ENCODE results near the gene FOXN3.
"Not testable (repeated sequence)": the region's sequence is repeated elsewhere in the genome, so short reads cannot be mapped to it uniquely, and the experiment has no call there.

The FOXN3 gene

DNA sequence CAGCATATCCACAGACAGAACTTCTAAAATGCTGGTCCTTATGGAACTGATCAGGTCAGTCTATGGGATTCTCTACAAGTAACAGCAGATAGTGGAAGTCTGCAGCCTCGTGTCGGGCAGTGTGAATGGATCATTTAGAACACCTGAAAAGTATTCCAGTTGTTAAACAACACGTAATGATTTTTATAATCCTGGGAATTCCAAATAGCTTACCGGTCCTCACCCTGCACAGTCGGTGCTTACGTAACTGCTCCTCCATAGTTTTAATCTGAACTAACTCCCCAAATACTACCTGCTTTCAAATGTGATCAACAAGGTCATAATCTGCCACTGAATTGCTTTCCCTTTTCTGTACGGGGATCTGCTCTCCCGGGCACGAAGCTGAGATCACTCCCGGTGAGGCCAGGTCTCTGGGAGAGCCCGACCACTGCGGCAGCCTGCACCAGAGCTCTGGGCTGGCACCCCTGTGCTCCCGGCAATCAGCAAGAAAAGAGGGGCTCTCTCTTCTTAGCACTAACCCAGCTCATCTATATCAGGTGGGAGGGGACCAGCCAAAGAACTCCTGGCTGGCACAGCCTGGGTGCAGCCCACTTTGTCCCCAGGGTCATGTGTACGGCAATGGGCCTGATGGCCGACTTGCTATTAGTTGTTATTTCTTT lies 157.0 kb downstream of the FOXN3 start:
- Histone ChIP-seq H3K4me1 (ENCODE audit: control insufficient read depth in 5 of 5, insufficient read depth in 5 of 5, low read length in 5 of 5) (no peaks in the 10 kb centered on the region), H3K9me3 (ENCODE audit: control insufficient read depth in 5 of 5, low read length in 5 of 5) (no peaks in the 10 kb centered on the region), H3K9ac (ENCODE audit: low read length in 5 of 5) (no peak overlapping the region), H3K27me3 (ENCODE audit: control insufficient read depth in 5 of 5, insufficient read depth in 4 of 5, low read length in 5 of 5) (no peaks in the 10 kb centered on the region), H3K27ac (ENCODE audit: low read depth, low read length) (no peak overlapping the region), H3K4me3 (ENCODE audit: low read depth in 1 of 5, low read length in 5 of 5) (no peak overlapping the region), H3K36me3 (ENCODE audit: control insufficient read depth in 5 of 5, insufficient read depth in 5 of 5, low read length in 5 of 5) (peaks cover 0 to 7% (median 4%) of the 10 kb centered on the region in 5 donors)

- no peaks in the 10 kb centered on the region for H3K9me3 ChIP-seq (ENCODE audit: control insufficient read depth in 5 of 5, low read length in 5 of 5)
- no peaks in the 10 kb centered on the region for H3K27me3 ChIP-seq (ENCODE audit: control insufficient read depth in 5 of 5, insufficient read depth in 4 of 5, low read length in 5 of 5)
- H3K4me1 ChIP-seq (ENCODE audit: control insufficient read depth in 5 of 5, insufficient read depth in 5 of 5, low read length in 5 of 5) = peaks cover 0 to 6% (median 0%) of the 10 kb centered on the region in 5 donors
- H3K27ac ChIP-seq (ENCODE audit: low read depth, low read length) = no peak overlapping the region
- peaks cover 0 to 11% (median 4%) of the 10 kb centered on the region in 5 donors for H3K36me3 ChIP-seq (ENCODE audit: control insufficient read depth in 5 of 5, insufficient read depth in 5 of 5, low read length in 5 of 5)
- no peak overlapping the region for H3K9ac ChIP-seq (ENCODE audit: low read length in 5 of 5)
- H3K4me3 ChIP-seq (ENCODE audit: low read depth in 1 of 5, low read length in 5 of 5) = no peak overlapping the region
Observed at GRCh38 chr14:89258728-89259273, 158.2 kb downstream of the FOXN3 start.

- Histone ChIP-seq H3K9ac (ENCODE audit: low read length in 5 of 5) (no peak overlapping the region), H3K27me3 (ENCODE audit: control insufficient read depth in 5 of 5, insufficient read depth in 4 of 5, low read length in 5 of 5) (no peaks in the 10 kb centered on the region), H3K9me3 (ENCODE audit: control insufficient read depth in 5 of 5, low read length in 5 of 5) (no peaks in the 10 kb centered on the region), H3K4me3 (ENCODE audit: low read depth in 1 of 5, low read length in 5 of 5) (no peak overlapping the region), H3K27ac (ENCODE audit: low read depth, low read length) (no peak overlapping the region), H3K36me3 (ENCODE audit: control insufficient read depth in 5 of 5, insufficient read depth in 5 of 5, low read length in 5 of 5) (peaks cover 0 to 11% (median 4%) of the 10 kb centered on the region in 5 donors), H3K4me1 (ENCODE audit: control insufficient read depth in 5 of 5, insufficient read depth in 5 of 5, low read length in 5 of 5) (peaks cover 0 to 13% (median 0%) of the 10 kb centered on the region in 5 donors)
Observed at GRCh38 chr14:89256951-89257350, 160.1 kb downstream of the FOXN3 start.

- no peak overlapping the region for H3K27ac ChIP-seq (ENCODE audit: low read depth, low read length)
- H3K27me3 ChIP-seq (ENCODE audit: control insufficient read depth in 5 of 5, insufficient read depth in 4 of 5, low read length in 5 of 5) = no peaks in the 10 kb centered on the region
- peaks cover 0 to 11% (median 4%) of the 10 kb centered on the region in 5 donors for H3K36me3 ChIP-seq (ENCODE audit: control insufficient read depth in 5 of 5, insufficient read depth in 5 of 5, low read length in 5 of 5)
- no peaks in the 10 kb centered on the region for H3K9me3 ChIP-seq (ENCODE audit: control insufficient read depth in 5 of 5, low read length in 5 of 5)
- H3K4me3 ChIP-seq (ENCODE audit: low read depth in 1 of 5, low read length in 5 of 5) = no peak overlapping the region
- H3K4me1 ChIP-seq (ENCODE audit: control insufficient read depth in 5 of 5, insufficient read depth in 5 of 5, low read length in 5 of 5) = peaks cover 0 to 13% (median 0%) of the 10 kb centered on the region in 5 donors
- peak overlapping the region in 1 of 5 donors; percentile 22 for H3K9ac ChIP-seq (ENCODE audit: low read length in 5 of 5)
Observed at GRCh38 chr14:89256283-89256682, 160.8 kb downstream of the FOXN3 start.

GRCh38 chr14:89255852-89256251 lies 161.2 kb downstream of the FOXN3 start:
- Histone ChIP-seq H3K9ac (ENCODE audit: low read length in 5 of 5) (peak overlapping the region in 1 of 5 donors; percentile 22), H3K4me1 (ENCODE audit: control insufficient read depth in 5 of 5, insufficient read depth in 5 of 5, low read length in 5 of 5) (peaks cover 0 to 13% (median 0%) of the 10 kb centered on the region in 5 donors), H3K4me3 (ENCODE audit: low read depth in 1 of 5, low read length in 5 of 5) (no peak overlapping the region), H3K27ac (ENCODE audit: low read depth, low read length) (no peak overlapping the region), H3K36me3 (ENCODE audit: control insufficient read depth in 5 of 5, insufficient read depth in 5 of 5, low read length in 5 of 5) (peaks cover 0 to 8% (median 4%) of the 10 kb centered on the region in 5 donors), H3K9me3 (ENCODE audit: control insufficient read depth in 5 of 5, low read length in 5 of 5) (no peaks in the 10 kb centered on the region), H3K27me3 (ENCODE audit: control insufficient read depth in 5 of 5, insufficient read depth in 4 of 5, low read length in 5 of 5) (no peaks in the 10 kb centered on the region)

DNA sequence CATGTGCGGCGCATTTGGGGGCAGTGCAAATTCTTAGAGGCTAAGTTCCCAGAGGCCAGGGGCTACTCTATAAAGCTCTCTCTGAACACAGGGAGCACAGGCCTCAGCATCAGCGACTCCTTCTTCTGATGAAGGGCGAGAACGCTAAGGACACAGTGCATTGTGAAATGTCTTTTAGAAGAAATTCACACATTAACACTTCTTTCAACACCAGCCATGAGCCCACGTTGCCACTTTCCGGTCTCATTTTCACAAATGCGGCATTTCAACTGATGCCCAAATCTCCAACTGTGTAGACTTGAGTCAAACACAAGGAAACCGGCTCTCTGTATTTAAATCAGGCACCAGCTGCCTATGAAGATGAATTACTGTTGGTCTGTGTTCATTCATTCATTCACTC lies 162.0 kb downstream of the FOXN3 start:
- Histone ChIP-seq H3K9ac (ENCODE audit: low read length in 5 of 5) (no peak overlapping the region), H3K27me3 (ENCODE audit: control insufficient read depth in 5 of 5, insufficient read depth in 4 of 5, low read length in 5 of 5) (no peaks in the 10 kb centered on the region), H3K4me3 (ENCODE audit: low read depth in 1 of 5, low read length in 5 of 5) (no peak overlapping the region), H3K27ac (ENCODE audit: low read depth, low read length) (no peak overlapping the region), H3K36me3 (ENCODE audit: control insufficient read depth in 5 of 5, insufficient read depth in 5 of 5, low read length in 5 of 5) (peaks cover 0 to 7% (median 4%) of the 10 kb centered on the region in 5 donors), H3K9me3 (ENCODE audit: control insufficient read depth in 5 of 5, low read length in 5 of 5) (no peaks in the 10 kb centered on the region), H3K4me1 (ENCODE audit: control insufficient read depth in 5 of 5, insufficient read depth in 5 of 5, low read length in 5 of 5) (peaks cover 0 to 13% (median 0%) of the 10 kb centered on the region in 5 donors)

GRCh38 chr14:89254166-89254909 lies 162.7 kb downstream of the FOXN3 start:
- no peak overlapping the region for H3K4me3 ChIP-seq (ENCODE audit: low read depth in 1 of 5, low read length in 5 of 5)
- H3K9me3 ChIP-seq (ENCODE audit: control insufficient read depth in 5 of 5, low read length in 5 of 5) = no peaks in the 10 kb centered on the region
- peaks cover 0 to 13% (median 0%) of the 10 kb centered on the region in 5 donors for H3K4me1 ChIP-seq (ENCODE audit: control insufficient read depth in 5 of 5, insufficient read depth in 5 of 5, low read length in 5 of 5)
- no peak overlapping the region for H3K27ac ChIP-seq (ENCODE audit: low read depth, low read length)
- no peaks in the 10 kb centered on the region for H3K27me3 ChIP-seq (ENCODE audit: control insufficient read depth in 5 of 5, insufficient read depth in 4 of 5, low read length in 5 of 5)
- no peak overlapping the region for H3K9ac ChIP-seq (ENCODE audit: low read length in 5 of 5)
- H3K36me3 ChIP-seq (ENCODE audit: control insufficient read depth in 5 of 5, insufficient read depth in 5 of 5, low read length in 5 of 5) = peaks cover 0 to 9% (median 4%) of the 10 kb centered on the region in 5 donors

DNA sequence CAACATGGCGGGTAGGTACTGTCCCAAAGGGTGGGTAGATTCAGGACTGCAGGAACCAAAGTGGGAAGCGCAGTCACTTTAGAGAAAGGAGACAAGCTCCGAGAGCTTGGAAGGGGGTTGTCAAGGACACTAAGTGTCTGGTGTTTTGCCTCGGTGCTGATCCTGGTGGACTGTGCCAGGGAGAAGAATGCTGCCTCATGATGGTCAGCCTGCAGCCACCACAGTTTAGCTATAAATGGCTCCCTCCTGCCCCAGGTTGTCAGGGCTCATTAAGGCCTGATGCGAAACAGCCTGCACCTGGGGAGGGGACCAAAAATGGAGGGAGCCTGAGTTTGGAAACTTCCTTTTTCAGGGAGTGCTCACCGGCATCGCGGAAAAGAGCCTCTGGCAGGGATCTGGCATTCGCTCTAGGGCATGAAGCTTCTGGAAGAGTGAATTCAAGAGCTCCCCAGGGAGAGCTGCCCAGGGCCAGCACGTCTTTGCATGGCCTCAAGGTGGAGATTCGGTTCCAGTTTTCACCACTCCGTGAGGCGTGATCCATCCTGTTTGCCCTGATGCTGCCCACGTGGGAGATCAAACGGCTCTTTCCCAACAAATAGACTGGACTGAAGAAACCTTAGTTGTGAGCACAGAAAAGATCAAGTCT lies 164.0 kb downstream of the FOXN3 start:
- H3K9me3 ChIP-seq (ENCODE audit: control insufficient read depth in 5 of 5, low read length in 5 of 5) = no peaks in the 10 kb centered on the region
- no peak overlapping the region for H3K9ac ChIP-seq (ENCODE audit: low read length in 5 of 5)
- H3K4me3 ChIP-seq (ENCODE audit: low read depth in 1 of 5, low read length in 5 of 5) = no peak overlapping the region
- H3K36me3 ChIP-seq (ENCODE audit: control insufficient read depth in 5 of 5, insufficient read depth in 5 of 5, low read length in 5 of 5) = peaks cover 0 to 9% (median 4%) of the 10 kb centered on the region in 5 donors
- peaks cover 0 to 16% (median 0%) of the 10 kb centered on the region in 5 donors for H3K4me1 ChIP-seq (ENCODE audit: control insufficient read depth in 5 of 5, insufficient read depth in 5 of 5, low read length in 5 of 5)
- H3K27ac ChIP-seq (ENCODE audit: low read depth, low read length) = no peak overlapping the region
- H3K27me3 ChIP-seq (ENCODE audit: control insufficient read depth in 5 of 5, insufficient read depth in 4 of 5, low read length in 5 of 5) = no peaks in the 10 kb centered on the region

DNA sequence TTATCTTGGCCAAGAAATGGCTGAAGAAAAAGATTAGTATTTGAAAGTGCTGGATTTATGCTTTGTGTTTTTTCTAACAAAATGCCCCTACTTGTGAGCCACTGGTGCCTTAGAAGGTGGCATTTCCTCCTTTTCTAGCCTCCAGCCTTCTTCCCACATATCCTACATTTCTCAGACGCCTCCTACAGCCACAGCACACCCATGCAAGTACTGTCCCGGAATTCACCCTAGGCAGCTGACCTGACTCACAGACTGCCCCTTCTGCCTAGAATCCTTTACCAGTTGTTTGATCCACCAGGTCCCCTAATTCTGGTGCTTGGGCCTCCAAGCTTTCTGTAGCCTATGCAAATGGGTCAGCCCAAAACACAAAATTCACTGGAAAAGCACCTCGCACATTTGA lies 166.0 kb downstream of the FOXN3 start:
- H3K4me1 ChIP-seq (ENCODE audit: control insufficient read depth in 5 of 5, insufficient read depth in 5 of 5, low read length in 5 of 5) = peaks cover 0 to 16% (median 0%) of the 10 kb centered on the region in 5 donors
- H3K4me3 ChIP-seq (ENCODE audit: low read depth in 1 of 5, low read length in 5 of 5) = no peak overlapping the region

GRCh38 chr14:89250655-89250975 lies 166.4 kb downstream of the FOXN3 start:
- not testable (repeated sequence) for H3K4me3 ChIP-seq (ENCODE audit: low read depth in 1 of 5, low read length in 5 of 5); H3K9ac ChIP-seq (ENCODE audit: low read length in 5 of 5); H3K27me3 ChIP-seq (ENCODE audit: control insufficient read depth in 5 of 5, insufficient read depth in 4 of 5, low read length in 5 of 5); H3K9me3 ChIP-seq (ENCODE audit: control insufficient read depth in 5 of 5, low read length in 5 of 5); H3K36me3 ChIP-seq (ENCODE audit: control insufficient read depth in 5 of 5, insufficient read depth in 5 of 5, low read length in 5 of 5); H3K27ac ChIP-seq (ENCODE audit: low read depth, low read length)
- peaks cover 0 to 16% (median 0%) of the 10 kb centered on the region in 5 donors for H3K4me1 ChIP-seq (ENCODE audit: control insufficient read depth in 5 of 5, insufficient read depth in 5 of 5, low read length in 5 of 5)

More for the DNA sequence above, 166.0 kb downstream of the FOXN3 start:
- no peaks in the 10 kb centered on the region for H3K27me3 ChIP-seq (ENCODE audit: control insufficient read depth in 5 of 5, insufficient read depth in 4 of 5, low read length in 5 of 5)
- H3K36me3 ChIP-seq (ENCODE audit: control insufficient read depth in 5 of 5, insufficient read depth in 5 of 5, low read length in 5 of 5) = peaks cover 0 to 6% (median 0%) of the 10 kb centered on the region in 5 donors
- H3K27ac ChIP-seq (ENCODE audit: low read depth, low read length) = no peak overlapping the region
- no peak overlapping the region for H3K9ac ChIP-seq (ENCODE audit: low read length in 5 of 5)
- no peaks in the 10 kb centered on the region for H3K9me3 ChIP-seq (ENCODE audit: control insufficient read depth in 5 of 5, low read length in 5 of 5)

All from subcutaneous abdominal adipose tissue (tissue), 5 donors.